Activated T-helper 17 cell treated with anti-CD3 and anti-CD28 coated beads, Interleukin-2, amount 50 U/mL, for 72 hours (primary cell): ENCODE data around the gene FAIM. TPM values are rescaled to one million over a fixed set of nuclear protein-coding genes. Genes with fewer than 3 reads are reported as not detected.
"Not testable (repeated sequence)": the region's sequence is repeated elsewhere in the genome, so short reads cannot be mapped to it uniquely, and the experiment has no call there.

Experiments
- ATAC-seq: fragments of 150-1000 bp; cut with Tn5 transposase; replicated peaks from 2 replicates; pipeline ENCODE4 v1.10.0; 2021; ENCODE audit warnings: mild to moderate bottlenecking, moderate library complexity
- H3K27ac Mint-ChIP-seq: one replicate; pipeline ENCODE4 v1.8.0; 2022; ENCODE audit warnings: mixed read lengths
- H3K27me3 Mint-ChIP-seq: one replicate; pipeline ENCODE4 v1.8.0; 2022; ENCODE audit warnings: mixed read lengths
- H3K36me3 Mint-ChIP-seq: one replicate; pipeline ENCODE4 v1.8.0; 2022; ENCODE audit warnings: low read depth, mild to moderate bottlenecking, mixed read lengths
- H3K4me1 Mint-ChIP-seq: one replicate; pipeline ENCODE4 v1.8.0; 2022; ENCODE audit warnings: mixed read lengths
- H3K4me3 Mint-ChIP-seq: one replicate; pipeline ENCODE4 v1.8.0; 2022; ENCODE audit warnings: mild to moderate bottlenecking, mixed read lengths
- H3K9me3 Mint-ChIP-seq: one replicate; pipeline ENCODE4 v1.8.0; 2022; ENCODE audit warnings: mixed read lengths
- total RNA-seq, 2 donors: library from RNA; stranded (reverse); gene quantifications; one replicate each; pipeline ENCODE4 v1.2.3, GENCODE V29; 2022

The FAIM gene
- total RNA-seq, 2 donors from 2014 or later = 1.9 to 4.0 TPM

DNA sequence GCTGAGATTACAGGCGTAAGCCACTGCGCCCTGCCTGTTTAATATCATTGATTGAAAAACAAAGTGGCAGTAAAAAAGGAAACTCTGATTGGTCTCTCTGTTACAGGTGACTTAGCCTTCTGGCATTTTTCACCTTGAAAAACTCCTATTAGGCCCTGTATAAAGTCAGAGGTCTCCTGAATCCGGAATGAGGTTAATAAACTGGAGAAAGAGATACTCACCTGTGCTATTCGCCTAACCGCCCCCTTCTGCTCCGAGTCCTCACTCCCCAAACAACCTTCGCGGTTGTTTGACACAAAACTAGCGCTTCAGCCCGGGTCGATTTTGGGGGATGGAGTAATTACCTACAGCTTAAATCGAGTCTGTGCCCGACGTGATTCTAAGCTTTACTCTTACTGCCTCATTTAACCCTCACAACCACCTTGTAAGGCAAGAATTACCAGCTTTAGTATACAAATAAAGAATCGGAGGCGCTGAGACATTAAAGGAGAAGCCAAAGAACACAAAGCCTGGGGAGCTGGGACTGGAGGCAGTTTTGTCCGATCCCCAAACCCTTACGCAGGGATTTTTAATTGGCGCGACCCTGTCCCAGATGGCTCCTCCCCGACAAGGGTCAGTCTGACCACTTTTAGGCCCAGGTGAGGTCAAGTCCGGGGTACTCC, 15.0 kb upstream of the FAIM start:
- Mint-ChIP-seq H3K27ac (no peak overlapping the region), H3K9me3 (no peaks in the 10 kb centered on the region), H3K4me3 (peak overlapping the region; percentile 81), H3K27me3 (no peaks in the 10 kb centered on the region), H3K36me3 (peaks cover 3% of the 10 kb centered on the region), H3K4me1 (no peaks in the 10 kb centered on the region)
- no peak for ATAC-seq

DNA sequence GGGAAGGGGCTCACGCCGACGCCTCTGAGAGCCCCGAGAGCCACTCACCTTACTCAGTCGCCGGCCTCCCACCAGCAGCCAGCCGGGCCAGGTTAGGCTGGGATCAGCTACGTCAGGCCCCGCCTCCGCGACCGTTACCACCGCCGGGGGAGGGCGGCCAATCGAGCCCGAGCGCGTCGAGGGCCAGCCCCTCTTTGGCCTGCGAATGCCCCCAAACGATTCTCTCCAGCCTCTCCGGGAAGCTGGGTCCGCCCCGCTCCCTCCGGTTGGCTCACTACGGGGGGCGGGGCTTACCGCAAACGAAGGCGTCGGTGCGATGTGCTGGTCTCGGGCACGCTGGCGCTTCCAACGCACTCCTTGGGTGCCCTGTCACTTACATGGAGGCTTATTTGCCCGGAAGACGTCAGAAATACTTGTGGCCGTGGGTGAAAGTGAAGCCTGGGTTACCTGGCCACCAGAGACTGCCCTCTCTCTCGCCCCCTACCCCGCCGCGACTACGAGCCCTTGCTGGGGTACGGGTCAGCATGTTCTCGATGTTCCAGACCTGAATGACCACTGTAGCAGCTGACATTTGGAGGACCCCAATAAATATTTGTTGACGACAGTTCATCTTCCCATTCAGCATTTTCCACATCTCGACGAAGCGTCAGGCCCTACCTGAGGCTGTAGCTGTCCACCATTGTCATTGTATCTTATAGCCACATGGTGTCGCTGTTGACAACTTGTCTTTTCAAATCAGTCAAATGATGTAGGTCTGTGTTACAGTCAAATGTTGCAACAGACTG, 14.2 kb upstream of the FAIM start, which contains the start of gene CEP70:
Gene CEP70 (minus strand): TSS at position 111 of the 785 bp plus-strand sequence. CDS start 21,333 bp downstream, outside the sequence.
- no peaks in the 10 kb centered on the region for H3K27me3 Mint-ChIP-seq
- peak within 1 kb of the TSS; percentile 79 for H3K27ac Mint-ChIP-seq
- H3K4me1 Mint-ChIP-seq = no peaks in the 10 kb centered on the region
- peak; percentile 94 for ATAC-seq
- H3K9me3 Mint-ChIP-seq = no peaks in the 10 kb centered on the region
- H3K4me3 Mint-ChIP-seq = peak within 1 kb of the TSS; percentile 81
- no peaks in the 10 kb centered on the region for H3K36me3 Mint-ChIP-seq

DNA sequence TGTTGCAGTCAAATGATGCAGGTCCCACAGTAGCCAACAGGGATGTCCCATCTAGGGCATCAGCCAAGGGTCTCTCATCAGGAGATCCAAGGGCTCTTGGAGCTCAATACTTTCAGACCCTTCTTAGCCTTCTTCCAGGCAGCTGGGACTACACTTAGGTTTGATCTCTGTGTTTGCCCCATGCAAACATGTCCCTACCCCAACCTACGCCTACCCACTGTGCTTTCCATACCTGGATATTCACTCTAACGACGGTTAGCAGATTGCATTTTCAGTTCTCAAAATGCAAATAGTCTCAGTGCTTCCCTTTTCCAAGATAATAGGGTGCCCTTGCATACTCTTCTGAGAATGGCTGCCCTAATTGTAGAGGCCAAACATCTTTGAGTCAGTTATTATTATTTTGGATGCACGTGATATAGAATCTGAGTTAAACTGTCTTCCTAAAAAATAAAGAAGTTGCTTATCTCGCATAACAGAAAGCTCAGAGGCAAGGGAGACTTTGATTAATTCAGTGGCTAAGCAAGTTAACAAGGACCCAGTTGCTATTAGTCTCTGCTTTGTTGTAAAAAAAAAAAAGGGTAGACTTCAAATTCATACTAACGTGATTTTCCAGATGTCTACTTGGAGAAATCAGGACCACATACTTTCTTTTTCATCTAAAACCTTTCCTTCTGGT, 13.5 kb upstream of the FAIM start:
- Mint-ChIP-seq H3K27ac (peak overlapping the region; percentile 79), H3K36me3 (no peaks in the 10 kb centered on the region), H3K4me3 (peak overlapping the region; percentile 81), H3K4me1 (no peaks in the 10 kb centered on the region), H3K27me3 (no peaks in the 10 kb centered on the region), H3K9me3 (no peaks in the 10 kb centered on the region)
- no peak for ATAC-seq

DNA sequence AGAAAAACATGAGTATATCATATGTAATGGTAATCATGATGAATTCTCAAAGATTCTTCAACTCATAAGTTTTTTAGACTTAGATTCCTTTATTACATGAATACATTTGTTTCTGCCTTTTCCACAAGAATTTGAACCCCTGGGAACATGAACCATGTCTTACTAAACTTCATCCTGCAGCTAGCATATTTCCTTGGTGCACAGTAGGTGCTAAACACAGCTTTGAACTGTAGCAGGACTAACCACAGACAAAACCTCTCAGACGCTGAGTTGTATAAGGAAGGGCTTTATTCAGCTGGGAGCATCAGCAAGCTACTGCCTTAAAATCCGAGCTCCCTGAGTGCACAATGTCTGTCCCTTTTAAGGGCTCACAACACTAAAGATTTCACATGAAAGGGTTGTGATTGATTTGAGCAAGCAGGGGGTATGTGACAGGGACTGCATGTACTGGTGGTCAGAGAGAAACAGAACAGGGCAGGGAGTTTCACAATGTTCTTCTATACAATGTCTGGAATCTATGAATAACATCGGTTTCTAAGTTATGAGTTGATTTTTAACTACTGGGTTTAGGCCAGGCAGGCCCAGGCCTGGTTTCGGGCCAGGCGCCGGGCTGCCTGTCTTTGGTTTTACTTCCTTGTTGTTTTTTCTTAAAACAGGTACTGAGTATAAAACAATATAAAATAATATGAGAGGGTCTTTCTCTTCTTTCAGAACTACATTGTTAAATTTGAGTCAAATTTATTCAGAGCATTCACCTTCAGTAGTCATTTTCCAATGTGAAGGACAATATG, 11.2 kb upstream of the FAIM start:
- H3K4me1 Mint-ChIP-seq, H3K36me3 Mint-ChIP-seq, H3K27me3 Mint-ChIP-seq, H3K9me3 Mint-ChIP-seq, H3K27ac Mint-ChIP-seq, ATAC-seq, H3K4me3 Mint-ChIP-seq: not testable (repeated sequence)

DNA sequence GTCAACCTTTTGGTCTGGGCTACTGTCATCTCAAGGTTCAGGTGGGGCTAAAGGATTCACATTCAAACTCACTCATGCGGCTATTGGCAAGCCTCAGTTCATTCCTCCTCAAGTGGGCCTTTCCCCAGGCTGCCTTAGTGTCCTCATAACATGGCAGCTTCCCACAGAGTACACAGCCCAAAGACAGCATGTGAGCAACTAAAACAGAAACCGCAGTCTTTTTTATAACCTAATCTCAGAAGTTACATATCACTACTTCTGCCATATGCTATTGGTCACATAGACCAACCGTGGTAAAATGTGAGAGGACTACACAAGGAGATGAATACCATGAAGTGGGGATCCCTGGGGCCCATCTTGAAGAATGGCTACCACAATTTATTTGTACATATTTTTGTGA, 10.0 kb upstream of the FAIM start:
- H3K9me3 Mint-ChIP-seq = no peaks in the 10 kb centered on the region
- H3K4me3 Mint-ChIP-seq = no peak overlapping the region
- no peaks in the 10 kb centered on the region for H3K27me3 Mint-ChIP-seq
- H3K27ac Mint-ChIP-seq = no peak overlapping the region
- no peaks in the 10 kb centered on the region for H3K4me1 Mint-ChIP-seq
- no peak for ATAC-seq
- no peaks in the 10 kb centered on the region for H3K36me3 Mint-ChIP-seq

DNA sequence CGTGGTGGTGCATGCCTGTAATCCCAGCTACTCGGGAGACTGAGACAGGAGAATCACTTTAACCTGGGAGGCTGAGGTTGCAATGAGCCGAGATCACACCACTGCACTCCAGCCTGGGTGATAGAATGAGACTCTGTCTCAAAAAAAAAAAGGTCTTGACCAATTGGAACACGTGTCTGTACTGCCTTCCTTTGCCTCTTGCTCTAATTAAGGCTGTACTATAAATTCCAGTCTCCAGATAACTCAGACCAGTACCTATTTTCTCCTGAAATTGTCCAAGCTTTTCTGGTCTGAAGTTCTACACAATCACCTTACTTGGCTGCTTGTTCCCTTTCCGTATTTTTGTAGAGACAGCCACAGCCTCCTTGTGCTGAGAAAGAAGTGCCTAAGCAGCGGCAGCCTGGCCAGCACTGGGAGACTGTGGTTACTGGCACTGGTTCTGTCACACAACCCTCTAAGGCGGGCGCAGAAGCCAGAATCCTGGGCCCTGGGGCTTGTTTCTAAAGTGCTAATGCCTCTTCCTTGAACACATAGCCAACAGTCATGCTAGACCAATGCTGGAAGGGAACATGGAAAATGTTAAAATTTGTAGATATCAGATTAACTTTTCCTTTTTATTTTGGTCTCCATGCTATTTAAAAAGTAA, 8.3 kb upstream of the FAIM start:
- H3K9me3 Mint-ChIP-seq = no peaks in the 10 kb centered on the region
- no peak for ATAC-seq

DNA sequence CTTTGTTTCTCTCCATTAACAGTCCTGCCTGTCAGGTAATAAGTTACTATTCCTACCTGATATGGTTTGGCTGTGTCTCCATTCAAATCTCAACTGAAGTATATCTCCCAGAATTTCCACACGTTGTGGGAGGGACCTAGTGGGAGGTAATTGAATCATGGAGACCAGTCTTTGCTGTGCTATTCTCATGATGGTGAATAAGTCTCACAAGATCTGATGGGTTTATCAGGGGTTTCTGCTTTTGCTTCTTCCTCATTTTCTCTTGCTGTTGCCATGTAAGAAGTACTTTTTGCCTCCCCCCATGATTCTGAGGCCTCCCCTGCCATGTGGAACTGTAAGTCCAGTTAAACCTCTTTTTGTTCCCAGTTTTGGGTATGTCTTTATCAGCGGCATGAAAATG, 6.9 kb upstream of the FAIM start:
- H3K27ac Mint-ChIP-seq, H3K4me3 Mint-ChIP-seq, H3K36me3 Mint-ChIP-seq, H3K4me1 Mint-ChIP-seq, ATAC-seq, H3K9me3 Mint-ChIP-seq, H3K27me3 Mint-ChIP-seq: not testable (repeated sequence)

More for the DNA sequence above, 8.3 kb upstream of the FAIM start:
- no peak overlapping the region for H3K27ac Mint-ChIP-seq
- H3K4me3 Mint-ChIP-seq = no peak overlapping the region
- H3K4me1 Mint-ChIP-seq = no peaks in the 10 kb centered on the region
- H3K27me3 Mint-ChIP-seq = no peaks in the 10 kb centered on the region
- H3K36me3 Mint-ChIP-seq = no peaks in the 10 kb centered on the region

DNA sequence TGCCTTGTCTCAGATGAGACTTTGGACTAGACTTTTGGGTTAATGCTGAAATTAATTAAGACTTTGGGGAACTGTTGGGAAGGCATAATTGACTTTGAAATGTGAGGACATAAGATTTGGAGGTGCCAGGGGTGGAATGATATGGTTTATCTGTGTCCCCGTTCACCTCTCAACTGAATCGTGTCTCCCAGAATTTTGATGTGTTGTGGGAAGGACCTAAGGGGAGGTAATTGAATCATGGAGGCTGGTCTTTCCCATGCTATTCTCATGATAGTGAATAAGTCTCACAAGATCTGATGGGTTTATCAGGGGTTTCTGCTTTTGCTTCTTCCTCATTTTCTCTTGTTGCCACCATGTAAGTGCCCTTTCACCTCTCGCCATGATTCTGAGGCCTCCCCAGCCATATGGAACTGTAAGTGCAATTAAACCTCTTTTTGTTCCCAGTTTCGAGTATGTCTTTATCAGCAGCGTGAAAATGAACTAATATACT, 4.4 kb upstream of the FAIM start:
- ATAC-seq, H3K4me3 Mint-ChIP-seq, H3K36me3 Mint-ChIP-seq, H3K27me3 Mint-ChIP-seq, H3K4me1 Mint-ChIP-seq, H3K9me3 Mint-ChIP-seq, H3K27ac Mint-ChIP-seq: not testable (repeated sequence)

DNA sequence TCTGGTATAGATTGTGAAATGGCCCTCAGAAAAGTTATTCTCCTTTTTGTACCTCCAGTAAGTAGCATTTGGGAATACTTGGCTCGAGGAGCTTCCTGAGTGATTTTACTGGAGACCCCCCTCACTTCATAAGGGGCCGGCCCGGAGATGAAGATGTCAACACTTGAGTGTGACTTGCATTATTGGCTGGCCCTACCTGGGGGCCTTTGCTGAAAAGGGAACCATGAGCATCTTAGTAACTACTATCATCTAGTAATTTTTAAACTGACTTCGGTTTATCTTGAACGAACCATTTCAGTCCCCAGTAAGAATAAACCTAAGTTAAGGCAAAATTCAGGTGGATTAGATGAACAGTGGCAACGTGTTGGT, 1.3 kb downstream of the FAIM start:
- Mint-ChIP-seq H3K36me3 (no peaks in the 10 kb centered on the region), H3K9me3 (no peaks in the 10 kb centered on the region), H3K4me3 (peak overlapping the region; percentile 81), H3K4me1 (peaks cover 5% of the 10 kb centered on the region), H3K27me3 (no peaks in the 10 kb centered on the region), H3K27ac (peak overlapping the region; percentile 87)
- ATAC-seq = no peak

DNA sequence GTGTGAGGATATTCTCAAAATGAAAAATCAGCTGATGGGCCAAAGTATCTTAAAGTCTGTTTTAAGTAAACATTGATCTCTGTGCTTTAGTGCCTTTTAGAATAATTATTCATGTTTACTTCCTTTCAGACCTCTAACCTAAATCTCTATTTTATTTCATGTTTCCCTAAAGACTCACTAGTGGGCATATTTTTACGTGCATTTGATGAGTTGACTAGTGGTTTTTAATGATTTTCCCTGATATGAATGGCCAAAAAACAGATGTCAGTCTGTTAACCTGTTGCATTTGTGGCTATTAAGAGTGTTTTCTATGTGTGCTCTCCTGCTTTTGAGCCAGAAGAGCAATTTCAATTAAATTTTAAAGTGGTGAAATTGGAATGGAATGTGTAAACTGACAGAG, 6.9 kb downstream of the FAIM start:
- no peaks in the 10 kb centered on the region for H3K36me3 Mint-ChIP-seq
- H3K27me3 Mint-ChIP-seq = no peaks in the 10 kb centered on the region
- H3K9me3 Mint-ChIP-seq = no peaks in the 10 kb centered on the region
- no peaks in the 10 kb centered on the region for H3K4me1 Mint-ChIP-seq
- ATAC-seq = no peak
- no peak overlapping the region for H3K27ac Mint-ChIP-seq
- no peak overlapping the region for H3K4me3 Mint-ChIP-seq

DNA sequence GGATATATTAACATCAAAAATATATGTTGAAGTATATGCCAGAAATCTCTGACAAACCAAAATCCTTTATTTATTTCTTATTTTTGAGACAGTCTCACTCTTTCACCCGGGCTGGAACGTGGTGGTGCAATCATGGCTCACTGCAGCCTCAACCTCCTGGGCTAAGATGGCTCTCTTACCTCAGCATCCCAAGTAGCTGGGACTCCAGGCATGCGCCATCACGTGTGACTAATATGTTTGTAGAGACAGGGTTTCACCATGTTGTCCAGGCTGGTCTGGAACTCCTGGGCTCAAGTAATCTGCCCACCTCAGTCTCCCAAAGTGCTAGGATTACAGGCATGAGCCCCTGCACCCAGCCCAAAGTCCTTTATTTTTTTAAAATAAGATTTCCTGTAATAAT, 11.9 kb downstream of the FAIM start:
- Mint-ChIP-seq H3K27ac (no peak overlapping the region), H3K9me3 (no peaks in the 10 kb centered on the region), H3K4me1 (no peaks in the 10 kb centered on the region), H3K4me3 (no peak overlapping the region), H3K27me3 (no peaks in the 10 kb centered on the region), H3K36me3 (no peaks in the 10 kb centered on the region)
- ATAC-seq = no peak

DNA sequence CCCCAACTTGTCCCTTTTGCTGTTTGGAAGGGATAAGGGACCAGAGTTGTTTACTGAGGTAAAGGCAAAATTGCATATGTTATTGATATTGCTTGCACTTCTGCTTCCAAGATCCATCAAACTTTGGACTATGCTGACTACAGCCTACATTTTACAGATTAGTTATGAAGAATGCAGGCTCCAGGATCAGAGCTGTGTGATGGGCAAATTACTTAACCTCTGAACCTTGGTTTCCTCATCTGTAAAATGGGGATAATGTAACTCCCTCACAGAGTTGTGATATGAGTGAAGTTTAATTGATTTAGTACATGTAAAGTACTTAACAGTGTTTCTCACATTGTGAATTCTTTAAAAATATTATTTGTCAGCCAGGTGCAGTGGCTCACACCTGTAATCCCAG, 15.9 kb downstream of the FAIM start:
- Mint-ChIP-seq H3K9me3 (no peaks in the 10 kb centered on the region), H3K4me1 (no peaks in the 10 kb centered on the region), H3K36me3 (no peaks in the 10 kb centered on the region), H3K27me3 (no peaks in the 10 kb centered on the region), H3K27ac (no peak overlapping the region), H3K4me3 (no peak overlapping the region)
- no peak for ATAC-seq

DNA sequence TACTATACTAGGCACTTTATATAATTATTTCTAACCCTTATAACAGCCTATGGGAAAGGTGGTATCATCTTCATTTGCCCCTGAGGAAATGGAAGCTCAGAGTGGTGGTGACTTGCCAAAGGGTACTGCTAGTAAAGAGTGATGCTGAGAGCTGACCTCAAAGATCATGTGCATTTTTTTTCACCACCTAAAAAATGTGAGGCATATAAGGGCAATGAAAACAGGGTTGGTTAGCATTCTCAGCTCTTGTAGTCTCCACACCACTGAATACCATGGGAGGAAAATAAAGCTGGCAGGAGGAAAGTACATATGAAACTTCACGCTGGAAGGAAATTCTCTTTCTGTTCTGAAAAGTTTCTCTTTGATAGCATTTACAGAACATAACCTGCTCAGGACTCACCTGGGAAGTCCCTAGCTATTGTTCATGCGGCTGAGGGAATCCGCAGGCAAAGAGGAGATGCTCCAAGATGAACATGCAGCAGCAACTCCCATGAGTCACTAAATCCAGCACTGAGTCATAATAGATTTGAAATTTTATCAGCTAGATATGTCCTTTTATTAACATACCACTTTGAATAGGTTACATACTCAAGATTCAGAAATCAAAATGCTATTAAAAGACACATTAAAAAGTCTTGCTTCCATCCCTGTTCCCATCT, 17.3 kb downstream of the FAIM start:
- no peaks in the 10 kb centered on the region for H3K9me3 Mint-ChIP-seq
- ATAC-seq = peak; percentile 38
- H3K27ac Mint-ChIP-seq = no peak overlapping the region
- H3K4me3 Mint-ChIP-seq = no peak overlapping the region
- no peaks in the 10 kb centered on the region for H3K27me3 Mint-ChIP-seq
- H3K4me1 Mint-ChIP-seq = no peaks in the 10 kb centered on the region
- H3K36me3 Mint-ChIP-seq = no peaks in the 10 kb centered on the region
